Panc1 (cell line): ENCODE results near the gene PPP3R1. TPM values are rescaled to one million over a fixed set of nuclear protein-coding genes. Genes with fewer than 3 reads are reported as not detected.

Experiments
- ATAC-seq: fragments of 200-7000 bp; cut with Tn5 transposase; 2 replicates; pipeline ENCODE4 v1.9.1; 2020; ENCODE audit warnings: mild to moderate bottlenecking, moderate library complexity
- BruUV-seq: library from RNA; stranded (reverse); fragments of 400-500 nt; replicated peaks from 2 replicates; lab custom pipeline; 2021; lab: Mats Ljungman, UMichigan
- CTCF ChIA-PET: fragments of 300-600 bp; sonication (Branson Sonifier 250); formaldehyde crosslinking; loops from one replicate; lab custom pipeline; 2022; ENCODE audit warnings: antibody characterized with exemption; lab: Charles Lee
- POLR2A ChIA-PET: fragments of 300-600 bp; sonication (Branson Sonifier 250); formaldehyde crosslinking; loops from one replicate; lab custom pipeline; 2022; ENCODE audit warnings: antibody characterized with exemption; lab: Charles Lee
- DNase-seq: peaks from one replicate; pipeline ENCODE4 v3.0.0-alpha.2; 2010; ENCODE audit warnings: low read depth, low spot score
- H3K27ac ChIP-seq: 2 replicates; pipeline ENCODE4 v1.5.1; 2011; ENCODE audit warnings: mild to moderate bottlenecking, low read length, inconsistent platforms
- H3K27me3 ChIP-seq: fragments of 200-500 bp; sonication (Bioruptor generic); 2 replicates; pipeline ENCODE4 v1.6.0; 2014; ENCODE audit warnings: low read length, inconsistent platforms; ENCODE audit not compliant: control insufficient read depth, insufficient read depth
- H3K36me3 ChIP-seq: fragments of 200-500 bp; sonication (Bioruptor generic); 2 replicates; pipeline ENCODE4 v1.5.1; 2014; ENCODE audit warnings: inconsistent platforms, mild to moderate bottlenecking, low read length, moderate library complexity; ENCODE audit not compliant: control insufficient read depth, insufficient read depth
- H3K4me1 ChIP-seq: 2 replicates; pipeline ENCODE4 v1.5.1; 2011; ENCODE audit warnings: inconsistent platforms, mild to moderate bottlenecking, low read length, moderate library complexity; ENCODE audit not compliant: control insufficient read depth, insufficient read depth
- H3K4me3 ChIP-seq, 2 experiments: 2 replicates each; pipeline ENCODE4 v1.5.1; 2011 to 2012; ENCODE audit warnings: low read depth in 2 of 2, low read length in 2 of 2, mild to moderate bottlenecking in 2 of 2, inconsistent platforms in 1 of 2, moderate library complexity in 1 of 2
- H3K9me3 ChIP-seq: fragments of 200-500 bp; sonication (Bioruptor generic); 2 replicates; pipeline ENCODE4 v1.5.1; 2014; ENCODE audit warnings: low read depth, mild to moderate bottlenecking, inconsistent platforms, low read length, moderate library complexity; ENCODE audit not compliant: control insufficient read depth, insufficient read depth
- CTCF ChIP-seq: fragments of 450-650 bp; IDR thresholded peaks from 2 replicates; pipeline ENCODE4 v1.5.1; 2017; ENCODE audit warnings: mild to moderate bottlenecking
- POLR2AphosphoS5 ChIP-seq: IDR thresholded peaks from 2 replicates; pipeline ENCODE4 v1.6.1; 2012; ENCODE audit warnings: mild to moderate bottlenecking, low read depth, low read length, moderate library complexity
- REST ChIP-seq, 2 experiments: IDR thresholded peaks; 2 replicates each; pipeline ENCODE4 v1.6.1; 2011 to 2012; ENCODE audit warnings: low read depth in 2 of 2, control low read depth in 1 of 2, low read length in 1 of 2, mild to moderate bottlenecking in 1 of 2, moderate library complexity in 1 of 2; ENCODE audit not compliant: insufficient read depth in 1 of 2
- SIN3A ChIP-seq: IDR thresholded peaks from 2 replicates; pipeline ENCODE4 v1.6.1; 2012; ENCODE audit warnings: low read depth, mild to moderate bottlenecking, low read length, moderate library complexity, borderline replicate concordance; ENCODE audit not compliant: insufficient read depth
- TCF7L2 ChIP-seq: IDR thresholded peaks from 2 replicates; pipeline ENCODE4 v1.6.1; 2011; ENCODE audit warnings: mild to moderate bottlenecking, low read depth, low read length, inconsistent platforms
- in situ Hi-C: cut with HindIII; loops from 2 replicates; pipeline ENCODE4 v1.10.0; 2016; ENCODE audit warnings: low sequenced_read_pairs, low pct_unique_long_range_greater_than_20kb
- intact Hi-C: fragments of 100-400 bp; cut with micrococcal nuclease; formaldehyde crosslinking; loops from one replicate; pipeline ENCODE4 v1.10.0; 2022; ENCODE audit not compliant: unreplicated experiment
- total RNA-seq: library from RNA; stranded (reverse); gene quantifications from one replicate; pipeline ENCODE4 v1.2.1, GENCODE V29; 2021; ENCODE audit not compliant: unreplicated experiment

The PPP3R1 gene
- total RNA-seq, 1 experiment from 2014 or later = 77.9 TPM

DNA sequence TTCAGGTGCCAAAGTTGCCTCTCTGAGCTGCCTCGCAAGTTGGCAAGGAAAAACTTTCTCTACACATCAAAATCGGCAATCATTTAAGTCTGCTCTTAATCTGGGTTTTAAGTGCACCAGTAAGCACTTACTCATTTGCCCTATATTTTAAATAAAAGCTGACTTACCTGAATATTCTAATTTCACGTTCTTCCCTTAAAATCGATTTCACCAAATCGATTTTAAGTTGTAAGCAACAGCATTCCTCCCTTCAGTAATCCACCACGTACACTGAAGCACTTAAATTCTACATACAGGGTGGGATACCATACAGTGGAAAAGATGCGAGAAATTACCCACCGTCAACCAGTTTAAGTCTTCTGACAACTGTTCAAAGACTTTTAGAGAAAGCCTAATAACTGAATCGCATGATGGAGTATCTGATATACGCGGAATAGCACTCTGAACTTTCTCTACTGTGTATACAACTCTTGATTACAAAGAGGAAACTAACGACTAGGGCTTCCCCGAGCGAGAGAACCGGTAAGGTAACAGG is 1.6 kb downstream of the PPP3R1 start:
- DNase-seq = no peak

GRCh38 chr2:68250196-68250595 is 2.1 kb downstream of the PPP3R1 start:
- intact Hi-C loops (no loop called here), in situ Hi-C loops (no loop called here)
- BruUV-seq = TSS peak; percentile 52
- H3K4me3 ChIP-seq = peak overlapping the region; percentile 68 to 92
- H3K9me3 ChIP-seq = no peaks in the 10 kb centered on the region
- peak overlapping the region; percentile 82 for H3K27ac ChIP-seq
- DNase-seq (no peak), ATAC-seq (no peak)
- ChIA-PET CTCF (no interaction called here), POLR2A (interaction anchor here (0.5 kb wide), 1 partner anchor 194 kb away, joined by 5 read pairs; no protein-coding TSS in a partner anchor)
- H3K36me3 ChIP-seq = peaks cover 10% of the 10 kb centered on the region
- TF ChIP-seq SIN3A = no peak
- TF ChIP-seq CTCF = no peak
- TF ChIP-seq TCF7L2 = no peak
- no peak; the same call in 1 of the 2 replicates for TF ChIP-seq POLR2AphosphoS5
- no peak for TF ChIP-seq REST (IDR thresholded peaks at IDR 0.05; ENCODE audit: insufficient read depth in 1 of 2, low read depth in 2 of 2, low read length in 1 of 2)
- H3K4me1 ChIP-seq = peaks cover 37% of the 10 kb centered on the region
- H3K27me3 ChIP-seq = no peaks in the 10 kb centered on the region

More for the DNA sequence above, 1.6 kb downstream of the PPP3R1 start:
- Histone ChIP-seq H3K27me3 (no peaks in the 10 kb centered on the region), H3K4me3 (peak overlapping the region; percentile 68 to 92), H3K27ac (peak overlapping the region; percentile 82), H3K4me1 (peaks cover 37% of the 10 kb centered on the region), H3K9me3 (no peaks in the 10 kb centered on the region), H3K36me3 (peaks cover 10% of the 10 kb centered on the region)
- intact Hi-C loops = no loop called here
- TF ChIP-seq CTCF (no peak), TCF7L2 (no peak), SIN3A (no peak), REST (IDR thresholded peaks at IDR 0.05; ENCODE audit: insufficient read depth in 1 of 2, low read depth in 2 of 2, low read length in 1 of 2) (no peak), POLR2AphosphoS5 (no peak)
- ChIA-PET CTCF (no interaction called here), POLR2A (interaction anchor here (0.5 to 0.6 kb wide), 2 partner anchors 75 to 193 kb away, joined by 3 to 5 read pairs; no protein-coding TSS in a partner anchor)
- in situ Hi-C loops = no loop called here
- BruUV-seq = no TSS peak
- ATAC-seq = no peak
